MM.1S (cell line): Measurements from ENCODE around the gene LRRC4C.

Experiments used
- DNase-seq: peaks from one replicate; pipeline ENCODE4 v3.0.0-alpha.2; 2015
- H2AFZ ChIP-seq: fragments of 300-600 bp; sonication (generic); 2 replicates; pipeline ENCODE4 v1.6.0; 2016; ENCODE audit warnings: antibody characterized with exemption, low read length
- H3F3A ChIP-seq: fragments of 300-600 bp; sonication (generic); 2 replicates; pipeline ENCODE4 v1.6.1; 2016; ENCODE audit warnings: mild to moderate bottlenecking, antibody characterized with exemption, low read length, moderate library complexity, mixed read lengths; ENCODE audit not compliant: insufficient read depth
- H3K27ac ChIP-seq: fragments of 300-600 bp; sonication (generic); 2 replicates; pipeline ENCODE4 v1.5.1; 2016; ENCODE audit warnings: mild to moderate bottlenecking, low read length
- H3K27me3 ChIP-seq: fragments of 300-600 bp; sonication (generic); replicated peaks from 2 replicates; pipeline ENCODE4 v1.6.0; 2016; ENCODE audit warnings: low read length; ENCODE audit not compliant: insufficient read depth
- H3K36me3 ChIP-seq: fragments of 300-600 bp; sonication (generic); replicated peaks from 2 replicates; pipeline ENCODE4 v1.6.1; 2016; ENCODE audit warnings: mild to moderate bottlenecking, low read length, mixed read lengths; ENCODE audit not compliant: insufficient read depth
- H3K4me1 ChIP-seq: fragments of 300-600 bp; sonication (generic); 2 replicates; pipeline ENCODE4 v1.6.1; 2016; ENCODE audit warnings: low read length, mixed read lengths
- H3K4me2 ChIP-seq: fragments of 300-600 bp; sonication (generic); 2 replicates; pipeline ENCODE4 v1.6.0; 2016; ENCODE audit warnings: low read depth, low read length
- H3K4me3 ChIP-seq: fragments of 300-600 bp; sonication (generic); 2 replicates; pipeline ENCODE4 v1.5.1; 2016; ENCODE audit warnings: low read length, mixed read lengths
- H3K79me2 ChIP-seq: fragments of 300-600 bp; sonication (generic); 2 replicates; pipeline ENCODE4 v1.6.1; 2016; ENCODE audit warnings: mixed run types, low read length, mixed read lengths
- H3K9ac ChIP-seq: fragments of 300-600 bp; sonication (generic); 2 replicates; pipeline ENCODE4 v1.6.1; 2016; ENCODE audit warnings: low read length, mixed read lengths
- H3K9me2 ChIP-seq: fragments of 300-600 bp; sonication (generic); replicated peaks from 2 replicates; pipeline ENCODE4 v1.6.1; 2016; ENCODE audit warnings: mild to moderate bottlenecking, low read length, mixed read lengths; ENCODE audit not compliant: insufficient read depth
- H3K9me3 ChIP-seq: fragments of 300-600 bp; sonication (generic); replicated peaks from 2 replicates; pipeline ENCODE4 v1.6.1; 2016; ENCODE audit warnings: mild to moderate bottlenecking, low read length, mixed read lengths; ENCODE audit not compliant: insufficient read depth
- H4K20me1 ChIP-seq: fragments of 300-600 bp; sonication (generic); 2 replicates; pipeline ENCODE4 v1.6.1; 2016; ENCODE audit warnings: mild to moderate bottlenecking, low read length, moderate library complexity, mixed read lengths; ENCODE audit not compliant: insufficient read depth
- CTCF ChIP-seq: fragments of 300-600 bp; sonication (generic); IDR thresholded peaks from 2 replicates; pipeline ENCODE4 v1.5.1; 2016; ENCODE audit warnings: antibody characterized with exemption, low read length, mixed read lengths
- EZH2 ChIP-seq: fragments of 300-600 bp; sonication (generic); optimal IDR thresholded peaks from 2 replicates; pipeline ENCODE3; 2017; ENCODE audit warnings: low read depth, mild to moderate bottlenecking, antibody characterized with exemption, low read length, mixed read lengths
- EZH2phosphoT487 ChIP-seq: fragments of 300-600 bp; sonication (generic); IDR thresholded peaks from 2 replicates; pipeline ENCODE4 v1.6.1; 2018; ENCODE audit warnings: antibody characterized with exemption, low read length

The LRRC4C gene

GRCh38 chr11:41435531-41435930 is 23.9 kb downstream of the LRRC4C start:
- no peaks in the 10 kb centered on the region for H3K36me3 ChIP-seq
- H3K27ac ChIP-seq = no peak overlapping the region
- H3K9me3 ChIP-seq = no peaks in the 10 kb centered on the region
- no peaks in the 10 kb centered on the region for H3K79me2 ChIP-seq
- no peaks in the 10 kb centered on the region for H3K4me1 ChIP-seq
- H3F3A ChIP-seq = no peaks in the 10 kb centered on the region
- DNase-seq = no peak
- no peaks in the 10 kb centered on the region for H3K9me2 ChIP-seq
- H4K20me1 ChIP-seq = no peaks in the 10 kb centered on the region
- H3K27me3 ChIP-seq = no peaks in the 10 kb centered on the region
- H2AFZ ChIP-seq = no peak overlapping the region
- TF ChIP-seq CTCF = no peak
- TF ChIP-seq EZH2 = no peak
- TF ChIP-seq EZH2phosphoT487 = no peak
- H3K4me3 ChIP-seq = no peak overlapping the region
- no peak overlapping the region for H3K4me2 ChIP-seq
- H3K9ac ChIP-seq = no peak overlapping the region

- no peaks in the 10 kb centered on the region for H3K79me2 ChIP-seq
- H3K9me3 ChIP-seq = no peaks in the 10 kb centered on the region
- no peak for DNase-seq
- no peaks in the 10 kb centered on the region for H3K36me3 ChIP-seq
- no peak overlapping the region for H3K4me2 ChIP-seq
- H4K20me1 ChIP-seq = no peaks in the 10 kb centered on the region
- H3K4me1 ChIP-seq = no peaks in the 10 kb centered on the region
- no peaks in the 10 kb centered on the region for H3F3A ChIP-seq
- H2AFZ ChIP-seq = no peak overlapping the region
- H3K9me2 ChIP-seq = no peaks in the 10 kb centered on the region
- no peak overlapping the region for H3K27ac ChIP-seq
- H3K9ac ChIP-seq = no peak overlapping the region
- no peak for TF ChIP-seq EZH2phosphoT487
- peak; percentile 73 for TF ChIP-seq CTCF
- no peak overlapping the region for H3K4me3 ChIP-seq
- no peaks in the 10 kb centered on the region for H3K27me3 ChIP-seq
Observed at GRCh38 chr11:41431784-41432183, 27.7 kb downstream of the LRRC4C start.

- Histone ChIP-seq H3F3A (no peaks in the 10 kb centered on the region), H3K4me1 (0 out of 2 replicates have a peak, but pooled peaks cover 5% of the 10 kb centered on the region), H3K36me3 (no peaks in the 10 kb centered on the region), H3K9me2 (no peaks in the 10 kb centered on the region), H3K4me2 (no peak overlapping the region), H3K27me3 (no peaks in the 10 kb centered on the region), H3K9ac (no peak overlapping the region), H3K4me3 (no peak overlapping the region), H4K20me1 (no peaks in the 10 kb centered on the region), H3K9me3 (no peaks in the 10 kb centered on the region), H2AFZ (no peak overlapping the region), H3K27ac (no peak overlapping the region), H3K79me2 (no peaks in the 10 kb centered on the region)
- DNase-seq = no peak
- no peak for TF ChIP-seq EZH2
- TF ChIP-seq EZH2phosphoT487 = no peak
- no peak for TF ChIP-seq CTCF
Observed at GRCh38 chr11:41419901-41420300, 39.6 kb downstream of the LRRC4C start.
